Dendritic cell treated with granulocyte-macrophage colony-stimulating factor and Interleukin-4, amounts not matched to agents 40 ng/mL and 50 ng/mL, for 4 days (primary cell): ENCODE measurements around the gene CD70.
"Not testable (repeated sequence)": the region's sequence is repeated elsewhere in the genome, so short reads cannot be mapped to it uniquely, and the experiment has no call there.

Source experiments
- H3K27ac Mint-ChIP-seq: one replicate; pipeline ENCODE4 v1.8.0; 2022; ENCODE audit warnings: mild to moderate bottlenecking, mixed read lengths
- H3K27me3 Mint-ChIP-seq: one replicate; pipeline ENCODE4 v1.8.0; 2022; ENCODE audit warnings: mild to moderate bottlenecking, mixed read lengths
- H3K36me3 Mint-ChIP-seq: one replicate; pipeline ENCODE4 v1.8.0; 2022; ENCODE audit warnings: low read depth, mixed read lengths
- H3K4me1 Mint-ChIP-seq: one replicate; pipeline ENCODE4 v1.8.0; 2022; ENCODE audit warnings: low read depth, mixed read lengths
- H3K4me3 Mint-ChIP-seq: one replicate; pipeline ENCODE4 v1.8.0; 2022; ENCODE audit warnings: mild to moderate bottlenecking, moderate library complexity, mixed read lengths
- H3K9me3 Mint-ChIP-seq: one replicate; pipeline ENCODE4 v1.8.0; 2022; ENCODE audit warnings: mixed read lengths
- intact Hi-C: fragments of 100-400 bp; cut with micrococcal nuclease; formaldehyde crosslinking; loops from one replicate; pipeline ENCODE4 v1.15.0; 2022

Gene CD70

GRCh38 chr19:6588508-6589345, 2.2 kb downstream of the CD70 start:
- H3K9me3 Mint-ChIP-seq = no peaks in the 10 kb centered on the region
- H3K36me3 Mint-ChIP-seq = no peaks in the 10 kb centered on the region
- H3K27ac Mint-ChIP-seq = peak overlapping the region; percentile 25
- intact Hi-C loops = loop anchor here (10.0 kb wide), 1 partner anchor 54 kb away; the partner anchor contains the start of gene TNFSF9
- peaks cover 85% of the 10 kb centered on the region for H3K27me3 Mint-ChIP-seq
- H3K4me3 Mint-ChIP-seq = peak overlapping the region; percentile 18
- H3K4me1 Mint-ChIP-seq = peaks cover 61% of the 10 kb centered on the region

DNA sequence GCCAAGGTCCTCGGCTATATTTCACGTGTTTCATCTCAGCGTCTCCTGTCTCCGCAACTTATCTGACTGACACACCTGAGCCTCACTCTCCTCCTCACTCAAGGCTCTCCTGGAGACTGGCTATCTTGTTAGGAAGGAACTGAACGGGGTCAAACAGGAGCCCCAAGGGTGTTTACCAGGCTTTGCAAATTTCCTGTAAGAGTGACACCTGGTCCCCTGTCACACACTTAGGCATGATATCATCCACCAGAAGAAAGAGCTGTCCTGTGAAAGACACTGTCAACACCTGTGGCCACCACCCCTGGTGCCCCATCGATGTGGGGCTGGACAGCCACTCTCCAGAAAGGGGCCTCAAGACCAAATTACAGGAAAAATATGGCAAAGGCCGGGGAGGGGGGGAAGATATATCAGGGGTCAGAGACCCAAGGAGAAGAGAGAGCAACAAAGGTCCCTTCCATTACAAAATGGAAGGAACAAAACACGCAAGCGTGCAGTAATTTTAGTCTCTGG, 2.9 kb downstream of the CD70 start:
- H3K36me3 Mint-ChIP-seq = no peaks in the 10 kb centered on the region
- H3K27me3 Mint-ChIP-seq = peaks cover 79% of the 10 kb centered on the region
- intact Hi-C loops = loop anchor here (10.0 kb wide), 1 partner anchor 53 kb away; the partner anchor contains the start of gene TNFSF9
- H3K9me3 Mint-ChIP-seq = no peaks in the 10 kb centered on the region
- H3K4me1 Mint-ChIP-seq = peaks cover 61% of the 10 kb centered on the region
- no peak overlapping the region for H3K4me3 Mint-ChIP-seq
- peak overlapping the region; percentile 25 for H3K27ac Mint-ChIP-seq

DNA sequence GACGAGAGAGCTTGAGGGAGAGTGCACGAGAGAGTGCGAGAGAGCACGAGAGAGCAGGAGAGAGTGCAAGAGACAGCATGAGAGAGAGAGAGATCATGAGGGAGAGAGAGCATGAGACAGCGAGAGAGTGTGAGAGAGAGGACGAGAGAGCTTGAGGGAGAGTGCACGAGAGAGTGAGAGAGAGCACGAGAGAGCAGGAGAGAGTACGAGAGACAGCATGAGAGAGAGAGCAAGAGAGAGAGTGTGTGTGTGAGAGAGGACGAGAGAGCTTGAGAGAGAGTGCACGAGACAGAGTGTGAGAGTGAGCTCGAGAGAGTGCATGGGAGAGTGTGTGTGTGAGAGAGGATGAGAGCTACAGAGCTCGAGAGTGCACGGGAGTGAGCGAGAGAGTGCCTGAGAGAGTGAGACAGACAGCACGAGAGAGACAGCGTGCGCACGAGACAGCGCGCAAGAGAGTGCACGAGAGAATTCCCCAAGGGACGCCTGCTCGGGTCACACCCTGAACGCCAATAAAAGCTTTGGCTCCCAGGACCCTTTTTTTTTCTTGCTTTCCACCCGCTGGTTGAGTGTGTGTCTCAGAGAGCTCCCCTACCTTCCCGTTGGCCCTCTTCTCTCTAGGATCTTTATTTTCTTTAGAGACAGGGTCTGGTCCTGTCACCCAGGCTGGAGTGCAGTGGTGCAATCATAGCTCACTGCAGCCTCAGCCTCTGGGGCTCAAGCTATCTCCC, 3.7 kb downstream of the CD70 start:
- intact Hi-C loops = loop anchor here (10.0 kb wide), 1 partner anchor 52 kb away; the partner anchor contains the start of gene TNFSF9
- peaks cover 61% of the 10 kb centered on the region for H3K4me1 Mint-ChIP-seq
- H3K9me3 Mint-ChIP-seq = no peaks in the 10 kb centered on the region
- H3K27ac Mint-ChIP-seq = no peak overlapping the region
- H3K27me3 Mint-ChIP-seq = peaks cover 74% of the 10 kb centered on the region
- no peaks in the 10 kb centered on the region for H3K36me3 Mint-ChIP-seq
- peak overlapping the region; percentile 7 for H3K4me3 Mint-ChIP-seq

GRCh38 chr19:6586726-6587092, 4.2 kb downstream of the CD70 start:
- intact Hi-C loops = loop anchor here (10.0 kb wide), 1 partner anchor 52 kb away; the partner anchor contains the start of gene TNFSF9
- Mint-ChIP-seq H3K36me3 (no peaks in the 10 kb centered on the region), H3K4me1 (peaks cover 61% of the 10 kb centered on the region), H3K27me3 (peaks cover 73% of the 10 kb centered on the region), H3K9me3 (no peaks in the 10 kb centered on the region), H3K27ac (no peak overlapping the region), H3K4me3 (no peak overlapping the region)

DNA sequence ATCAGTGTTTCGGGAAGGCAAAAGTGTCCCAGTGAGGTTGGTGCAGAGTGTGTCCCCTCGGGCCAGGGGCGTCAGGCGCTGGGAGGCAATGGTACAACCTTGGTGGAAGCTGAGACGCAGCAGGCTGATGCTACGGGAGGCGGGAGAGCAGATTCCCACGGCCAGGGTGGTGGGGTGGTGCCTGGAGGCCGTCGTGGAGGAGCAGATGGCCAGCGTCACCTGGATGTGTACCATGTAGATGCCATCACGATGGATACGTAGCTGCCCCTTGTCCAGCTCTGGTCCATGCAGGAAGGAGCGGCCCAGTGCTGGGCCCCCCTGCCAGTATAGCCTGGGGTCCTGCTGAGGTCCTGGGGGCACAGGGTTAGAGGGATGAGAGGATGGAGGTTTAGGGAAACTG, 4.9 kb downstream of the CD70 start:
- Mint-ChIP-seq H3K27ac (no peak overlapping the region), H3K4me1 (peaks cover 57% of the 10 kb centered on the region), H3K27me3 (peaks cover 72% of the 10 kb centered on the region), H3K9me3 (no peaks in the 10 kb centered on the region), H3K36me3 (no peaks in the 10 kb centered on the region), H3K4me3 (no peak overlapping the region)
- intact Hi-C loops = loop anchor here (10.0 kb wide), 1 partner anchor 51 kb away; the partner anchor contains the start of gene TNFSF9

DNA sequence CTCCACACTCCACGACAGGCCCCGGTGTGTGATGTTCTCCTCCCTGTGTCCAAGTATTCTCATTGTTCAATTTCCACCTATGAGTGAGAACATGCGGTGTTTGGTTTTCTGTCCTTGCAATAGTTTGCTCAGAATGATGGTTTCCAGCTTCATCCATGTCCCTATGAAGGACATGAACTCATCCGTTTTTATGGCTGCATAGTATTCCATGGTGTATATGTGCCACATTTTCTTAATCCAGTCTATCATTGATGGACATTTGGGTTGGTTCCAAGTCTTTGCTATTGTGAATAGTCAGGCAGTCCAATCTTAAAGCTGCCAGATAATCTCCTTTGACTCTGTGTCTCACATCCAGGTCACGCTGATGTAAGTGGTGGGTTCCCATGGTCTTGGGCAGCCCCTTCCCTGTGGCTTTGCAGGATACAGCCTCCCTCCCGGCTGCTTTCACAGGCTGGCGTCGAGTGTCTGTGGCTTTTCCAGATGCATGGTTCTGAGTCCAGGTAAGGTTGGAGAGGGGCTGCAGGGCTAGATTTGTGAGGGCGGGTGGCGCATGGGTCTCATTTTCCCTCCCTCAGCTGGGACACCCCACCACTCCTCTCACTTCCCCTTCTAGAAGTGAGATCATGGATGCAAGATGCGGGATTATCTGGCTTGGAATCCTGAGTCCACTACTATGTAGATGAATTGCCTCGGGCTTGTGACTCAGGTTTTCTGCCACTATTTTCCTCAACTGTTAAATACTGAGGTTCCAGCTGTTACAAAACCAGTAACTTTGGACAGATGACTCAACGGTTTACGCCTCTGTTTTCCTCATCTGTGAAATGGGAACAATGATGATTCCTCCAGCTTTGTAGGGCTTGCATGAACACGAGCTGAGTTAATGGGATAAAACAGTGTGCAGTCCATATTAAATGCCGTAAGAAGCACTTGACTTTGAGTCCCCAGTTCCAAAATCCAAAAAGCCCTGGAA, 8.2 kb downstream of the CD70 start:
- H3K27me3 Mint-ChIP-seq = peaks cover 43% of the 10 kb centered on the region
- H3K9me3 Mint-ChIP-seq, H3K36me3 Mint-ChIP-seq, H3K27ac Mint-ChIP-seq, H3K4me3 Mint-ChIP-seq: not testable (repeated sequence)
- H3K4me1 Mint-ChIP-seq = peaks cover 24% of the 10 kb centered on the region
- intact Hi-C loops = loop anchor here (10.0 kb wide), 1 partner anchor 48 kb away; the partner anchor contains the start of gene TNFSF9

GRCh38 chr19:6580313-6580712, 10.6 kb downstream of the CD70 start:
- intact Hi-C loops = loop anchor here (10.0 kb wide), 1 partner anchor 46 kb away; the partner anchor contains the start of gene TNFSF9

DNA sequence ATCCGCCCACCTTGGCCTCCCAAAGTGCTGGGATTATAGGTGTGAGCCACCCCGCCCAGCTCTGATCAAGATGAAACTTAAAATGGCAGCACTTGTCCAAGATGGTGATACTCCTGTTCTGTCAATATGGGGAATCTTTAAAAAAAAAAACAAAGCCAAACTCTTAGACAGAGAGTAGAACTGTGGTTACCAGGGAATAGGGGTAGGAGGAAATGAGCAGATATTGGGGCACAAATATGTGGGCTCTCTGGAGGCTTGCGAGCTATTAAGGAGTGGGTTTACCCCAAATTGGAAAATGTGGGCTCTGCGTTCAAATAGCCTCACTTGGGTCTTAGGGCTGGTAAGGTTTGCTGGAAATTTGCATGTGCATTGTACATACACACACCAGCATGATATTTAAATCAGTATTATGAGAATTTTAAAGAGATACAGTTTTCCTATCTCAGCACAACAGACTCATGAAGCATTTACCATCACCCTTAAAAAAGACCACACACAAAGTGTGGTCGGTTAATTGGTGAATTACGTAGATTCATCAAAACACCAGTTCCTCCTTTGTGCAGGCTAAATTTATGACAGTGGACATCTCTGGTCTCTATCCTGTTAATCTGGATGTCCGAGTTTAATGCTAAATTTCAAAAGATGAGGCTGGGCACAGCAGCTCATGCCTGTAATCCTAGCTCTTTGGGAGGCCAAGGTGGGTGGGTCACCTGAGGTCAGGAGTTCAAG, 11.3 kb downstream of the CD70 start:
- H3K4me3 Mint-ChIP-seq = no peak overlapping the region
- H3K4me1 Mint-ChIP-seq = no peaks in the 10 kb centered on the region
- H3K36me3 Mint-ChIP-seq = no peaks in the 10 kb centered on the region
- no peaks in the 10 kb centered on the region for H3K9me3 Mint-ChIP-seq
- peak overlapping the region; percentile 39 for H3K27ac Mint-ChIP-seq
- H3K27me3 Mint-ChIP-seq = peaks cover 17% of the 10 kb centered on the region
- intact Hi-C loops = loop anchor here (10.0 kb wide), 1 partner anchor 45 kb away; the partner anchor contains the start of gene TNFSF9

More at GRCh38 chr19:6580313-6580712, 10.6 kb downstream of the CD70 start:
- H3K27ac Mint-ChIP-seq = no peak overlapping the region
- H3K9me3 Mint-ChIP-seq = no peaks in the 10 kb centered on the region
- no peak overlapping the region for H3K4me3 Mint-ChIP-seq
- H3K27me3 Mint-ChIP-seq = peaks cover 20% of the 10 kb centered on the region
- H3K36me3 Mint-ChIP-seq = no peaks in the 10 kb centered on the region
- peaks cover under 1% of the 10 kb centered on the region for H3K4me1 Mint-ChIP-seq

DNA sequence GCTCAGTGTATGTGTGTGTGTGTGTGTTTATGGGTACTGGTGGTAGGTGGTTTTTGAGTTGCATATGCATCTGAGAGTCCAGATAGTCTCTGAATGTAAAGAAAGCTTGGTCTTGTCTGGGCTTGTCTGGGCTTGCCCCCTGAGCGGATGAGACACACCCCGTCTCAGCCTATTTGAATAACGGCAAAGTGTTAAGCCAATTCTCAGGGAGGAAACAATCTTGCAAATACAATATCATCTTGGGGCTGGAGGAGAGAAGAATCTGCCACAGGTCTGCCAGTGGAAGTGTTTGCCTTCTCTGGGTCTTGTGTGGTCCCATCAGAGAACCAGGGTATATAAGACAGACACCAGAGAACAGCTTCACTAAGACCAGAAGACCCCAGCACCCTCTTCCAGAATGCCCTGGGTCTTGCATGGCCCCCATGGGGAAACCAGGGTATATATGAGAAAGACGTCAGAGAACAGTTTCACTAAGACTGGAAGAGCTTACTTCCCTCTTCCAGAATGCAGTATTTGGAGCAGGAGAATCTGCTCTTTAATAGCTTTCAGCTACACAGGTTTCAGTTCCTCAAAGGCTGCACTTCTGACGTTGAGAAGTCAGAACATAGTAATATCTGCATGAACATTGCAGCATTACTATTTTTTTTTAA, 13.3 kb downstream of the CD70 start:
- no peak overlapping the region for H3K4me3 Mint-ChIP-seq

GRCh38 chr19:6576869-6577475, 14.0 kb downstream of the CD70 start:
- intact Hi-C loops = no loop called here
- Mint-ChIP-seq H3K4me1 (peaks cover 6% of the 10 kb centered on the region), H3K27me3 (peaks cover 12% of the 10 kb centered on the region), H3K36me3 (no peaks in the 10 kb centered on the region), H3K4me3 (no peak overlapping the region), H3K9me3 (no peaks in the 10 kb centered on the region), H3K27ac (no peak overlapping the region)

More for the DNA sequence above, 13.3 kb downstream of the CD70 start:
- intact Hi-C loops = no loop called here
- Mint-ChIP-seq H3K27ac (no peak overlapping the region), H3K36me3 (no peaks in the 10 kb centered on the region), H3K27me3 (peaks cover 12% of the 10 kb centered on the region), H3K9me3 (no peaks in the 10 kb centered on the region), H3K4me1 (no peaks in the 10 kb centered on the region)

- intact Hi-C loops = no loop called here
- H3K36me3 Mint-ChIP-seq = no peaks in the 10 kb centered on the region
- H3K4me1 Mint-ChIP-seq = peaks cover 13% of the 10 kb centered on the region
- H3K9me3 Mint-ChIP-seq = peaks cover 9% of the 10 kb centered on the region
- H3K4me3 Mint-ChIP-seq = no peak overlapping the region
- H3K27ac Mint-ChIP-seq = no peak overlapping the region
- peaks cover 21% of the 10 kb centered on the region for H3K27me3 Mint-ChIP-seq
These were observed 17.6 kb downstream of the CD70 start for GRCh38 chr19:6573350-6573749.

GRCh38 chr19:6572217-6572616, 18.7 kb downstream of the CD70 start:
- Mint-ChIP-seq H3K27ac (peak overlapping the region; percentile 35), H3K4me1 (peaks cover 13% of the 10 kb centered on the region), H3K4me3 (no peak overlapping the region), H3K27me3 (peaks cover 25% of the 10 kb centered on the region), H3K36me3 (no peaks in the 10 kb centered on the region), H3K9me3 (peaks cover 9% of the 10 kb centered on the region)
- intact Hi-C loops = no loop called here
